NCI-H748 (cell line): Measurements from ENCODE around the gene CAMSAP1.
"Not testable (repeated sequence)": the region's sequence is repeated elsewhere in the genome, so short reads cannot be mapped to it uniquely, and the experiment has no call there.

Experiments
- DNase-seq: peaks from one replicate; lab custom pipeline; 2025; ENCODE audit not compliant: unreplicated experiment; lab: John Stamatoyannopoulos, UW

Gene CAMSAP1

GRCh38 chr9:135898634-135899407, 8.5 kb downstream of the CAMSAP1 start:
- DNase-seq, result no peak

- no peak for DNase-seq
Measured at GRCh38 chr9:135896626-135897025, 10.7 kb downstream of the CAMSAP1 start.

GRCh38 chr9:135896205-135896604, 11.1 kb downstream of the CAMSAP1 start:
- no peak for DNase-seq

GRCh38 chr9:135895202-135895848, 12.0 kb downstream of the CAMSAP1 start:
- DNase-seq, result no peak

GRCh38 chr9:135893104-135893503, 14.2 kb downstream of the CAMSAP1 start:
- DNase-seq, result no peak

- not testable (repeated sequence) for DNase-seq
Measured at GRCh38 chr9:135892327-135892726, 15.0 kb downstream of the CAMSAP1 start.

GRCh38 chr9:135891027-135891631, 16.2 kb downstream of the CAMSAP1 start:
- no peak for DNase-seq

GRCh38 chr9:135890190-135891026, 16.9 kb downstream of the CAMSAP1 start:
- DNase-seq, result no peak

- no peak for DNase-seq
Measured at GRCh38 chr9:135889564-135890189, 17.7 kb downstream of the CAMSAP1 start.

- DNase-seq, result peak; percentile 32
Measured at GRCh38 chr9:135888766-135889394, 18.5 kb downstream of the CAMSAP1 start.

GRCh38 chr9:135888126-135888765, 19.1 kb downstream of the CAMSAP1 start:
- no peak for DNase-seq

- no peak for DNase-seq
Measured at GRCh38 chr9:135887585-135888050, 19.7 kb downstream of the CAMSAP1 start.

- no peak for DNase-seq
Measured at GRCh38 chr9:135887021-135887507, 20.3 kb downstream of the CAMSAP1 start.

GRCh38 chr9:135886147-135886981, 21.0 kb downstream of the CAMSAP1 start:
- DNase-seq, result no peak

GRCh38 chr9:135885100-135885853, 22.1 kb downstream of the CAMSAP1 start:
- DNase-seq, result no peak

GRCh38 chr9:135884328-135885035, 22.9 kb downstream of the CAMSAP1 start:
- DNase-seq, result no peak

GRCh38 chr9:135883410-135884089, 23.8 kb downstream of the CAMSAP1 start:
- peak; percentile 24 for DNase-seq
